HepG2 (cell line): ENCODE measurements around the gene METTL26. TPM values are rescaled to one million over a fixed set of nuclear protein-coding genes. Genes with fewer than 3 reads are reported as not detected.

Experiments used
- CBX1 ChIP-seq: IDR thresholded peaks from one replicate; pipeline ENCODE4 v1.6.1; 2016; ENCODE audit warnings: antibody characterized with exemption, low read depth
- CCDC6 ChIP-seq: sonication (generic); formaldehyde crosslinking; IDR thresholded peaks from 2 replicates; pipeline ENCODE4 v1.8.1; 2022; ENCODE audit warnings: mild to moderate bottlenecking, missing genetic modification reagents, moderate library complexity
- CHD2 ChIP-seq: IDR thresholded peaks from 2 replicates; pipeline ENCODE4 v1.6.1; 2011; ENCODE audit warnings: low read depth, low read length, improper control_type of control experiment
- EP300 ChIP-seq, 3 experiments: sonication (generic) in 1 of 3; formaldehyde crosslinking in 1 of 3; IDR thresholded peaks; 2 replicates each; pipeline versions ENCODE4 v1.5.1 to v1.6.1; 2011 to 2020; ENCODE audit warnings: low read depth in 2 of 3, low read length in 2 of 3, borderline replicate concordance in 1 of 3, improper control_type of control experiment in 1 of 3, mild to moderate bottlenecking in 1 of 3, missing genetic modification reagents in 1 of 3, moderate library complexity in 1 of 3
- FIP1L1 ChIP-seq: fragments of 200-400 bp; formaldehyde crosslinking; IDR thresholded peaks from 2 replicates; pipeline ENCODE4 v1.6.1; 2018; ENCODE audit warnings: low read depth, mild to moderate bottlenecking, low read length, moderate library complexity, borderline replicate concordance; ENCODE audit not compliant: insufficient read depth
- FOXK2 ChIP-seq: fragments of 450-650 bp; IDR thresholded peaks from 2 replicates; pipeline ENCODE4 v1.6.1; 2016
- KAT8 ChIP-seq: IDR thresholded peaks from 2 replicates; pipeline ENCODE4 v1.6.1; 2016; ENCODE audit warnings: missing genetic modification reagents, missing compliant biosample characterization
- KMT2B ChIP-seq: IDR thresholded peaks from 2 replicates; pipeline ENCODE4 v1.6.1; 2016; ENCODE audit warnings: missing genetic modification reagents, missing compliant biosample characterization
- NR2C2 ChIP-seq: sonication (generic); formaldehyde crosslinking; IDR thresholded peaks from 2 replicates; pipeline ENCODE4 v1.4.0; 2020; ENCODE audit warnings: missing genetic modification reagents, mild to moderate bottlenecking, moderate library complexity, borderline replicate concordance
- PCBP1 ChIP-seq: fragments of 200-400 bp; formaldehyde crosslinking; IDR thresholded peaks from 2 replicates; pipeline ENCODE4 v1.6.1; 2017; ENCODE audit warnings: mild to moderate bottlenecking, low read depth, low read length, borderline replicate concordance
- PHB2 ChIP-seq: fragments of 450-650 bp; IDR thresholded peaks from 2 replicates; pipeline ENCODE4 v1.6.1; 2018; ENCODE audit not compliant: partially characterized antibody
- RFX5 ChIP-seq: IDR thresholded peaks from 2 replicates; pipeline ENCODE4 v1.6.1; 2011; ENCODE audit warnings: low read depth, low read length, improper control_type of control experiment
- RFXANK ChIP-seq: IDR thresholded peaks from 2 replicates; pipeline ENCODE4 v1.6.1; 2016
- TBX2 ChIP-seq: sonication (generic); formaldehyde crosslinking; IDR thresholded peaks from 2 replicates; pipeline ENCODE4 v1.5.0; 2020; ENCODE audit warnings: missing genetic modification reagents, mild to moderate bottlenecking, borderline replicate concordance
- ZFP37 ChIP-seq: sonication (generic); formaldehyde crosslinking; IDR thresholded peaks from 2 replicates; pipeline ENCODE4 v1.4.0; 2020; ENCODE audit warnings: missing genetic modification reagents, borderline replicate concordance
- ZFP62 ChIP-seq: sonication (generic); formaldehyde crosslinking; IDR thresholded peaks from 2 replicates; pipeline ENCODE4 v1.4.0; 2020; ENCODE audit warnings: missing genetic modification reagents
- ZNF101 ChIP-seq: sonication (generic); formaldehyde crosslinking; IDR thresholded peaks from 2 replicates; pipeline ENCODE4 v1.4.0; 2020; ENCODE audit warnings: mild to moderate bottlenecking, low read depth, missing genetic modification reagents, borderline replicate concordance
- ZNF468 ChIP-seq: sonication (generic); formaldehyde crosslinking; IDR thresholded peaks from 2 replicates; pipeline ENCODE4 v1.8.0; 2022; ENCODE audit warnings: mild to moderate bottlenecking, moderate library complexity, missing genetic modification reagents
- ZNF547 ChIP-seq: sonication (generic); formaldehyde crosslinking; IDR thresholded peaks from 2 replicates; pipeline ENCODE4 v1.5.1; 2020; ENCODE audit warnings: mild to moderate bottlenecking, missing genetic modification reagents
- ZNF629 ChIP-seq: sonication (generic); formaldehyde crosslinking; conservative IDR thresholded peaks from 2 replicates; pipeline ENCODE4 v1.5.0; 2020; ENCODE audit warnings: missing genetic modification reagents
- ZNF678 ChIP-seq: sonication (generic); formaldehyde crosslinking; IDR thresholded peaks from 2 replicates; pipeline ENCODE4 v1.4.0; 2020; ENCODE audit warnings: mild to moderate bottlenecking, missing genetic modification reagents
- ZNF747 ChIP-seq: sonication (generic); formaldehyde crosslinking; IDR thresholded peaks from 2 replicates; pipeline ENCODE4 v1.8.1; 2023; ENCODE audit warnings: missing genetic modification reagents, mild to moderate bottlenecking, borderline replicate concordance
- ZNF878 ChIP-seq: sonication (generic); formaldehyde crosslinking; IDR thresholded peaks from 2 replicates; pipeline ENCODE4 v1.8.1; 2023; ENCODE audit warnings: mild to moderate bottlenecking, missing genetic modification reagents, moderate library complexity
- polyA plus RNA-seq, 8 experiments: library from polyadenylated mRNA; depleted of rRNA in 3 of 8; stranded (reverse) in 7 of 8; unstranded in 1 of 8; fragments of >200 nt; fragmentation: Illumina TruSeq in 4 of 8; extraction: Trizol in 4 of 8; gene quantifications; 2 replicates each; pipeline versions ENCODE4 v1.2.1 to v1.2.3, GENCODE V29; 2011 to 2016; ENCODE audit warnings: low read depth in 4 of 8, missing spikeins in 1 of 8, mixed read lengths in 1 of 8; ENCODE audit not compliant: insufficient read depth in 1 of 8
- total RNA-seq, 5 experiments: library from RNA; depleted of rRNA; stranded (reverse); fragments of >200 nt; fragmentation: Illumina TruSeq; extraction: Trizol; gene quantifications; 2 replicates each; pipeline ENCODE4 v1.2.3, GENCODE V29; 2016; ENCODE audit warnings: low read depth in 1 of 5
- TF ChIP-seq, protein P1 (sequence below), 2 experiments: fragments of 450-650 bp in 1 of 2; sonication (generic) in 1 of 2; formaldehyde crosslinking; IDR thresholded peaks; 2 replicates each; pipeline versions ENCODE4 v1.5.0 to v1.8.0; 2020 to 2022; ENCODE audit warnings: mild to moderate bottlenecking in 1 of 2, missing genetic modification reagents in 1 of 2
- TF ChIP-seq, protein P2 (sequence below): sonication (generic); formaldehyde crosslinking; IDR thresholded peaks from 2 replicates; pipeline ENCODE4 v1.5.1; 2020; ENCODE audit warnings: missing genetic modification reagents, mild to moderate bottlenecking, borderline replicate concordance
- TF ChIP-seq, protein P3 (sequence below): sonication (generic); formaldehyde crosslinking; IDR thresholded peaks from 2 replicates; pipeline ENCODE4 v1.4.0; 2020; ENCODE audit warnings: mild to moderate bottlenecking, low read depth, missing genetic modification reagents

Gene METTL26
- total and polyA plus RNA-seq, 2 of the 13 experiments (the other 11 are each of a cell fraction or from before 2014, with no cell fraction given): 65.5 to 70.1 TPM

DNA sequence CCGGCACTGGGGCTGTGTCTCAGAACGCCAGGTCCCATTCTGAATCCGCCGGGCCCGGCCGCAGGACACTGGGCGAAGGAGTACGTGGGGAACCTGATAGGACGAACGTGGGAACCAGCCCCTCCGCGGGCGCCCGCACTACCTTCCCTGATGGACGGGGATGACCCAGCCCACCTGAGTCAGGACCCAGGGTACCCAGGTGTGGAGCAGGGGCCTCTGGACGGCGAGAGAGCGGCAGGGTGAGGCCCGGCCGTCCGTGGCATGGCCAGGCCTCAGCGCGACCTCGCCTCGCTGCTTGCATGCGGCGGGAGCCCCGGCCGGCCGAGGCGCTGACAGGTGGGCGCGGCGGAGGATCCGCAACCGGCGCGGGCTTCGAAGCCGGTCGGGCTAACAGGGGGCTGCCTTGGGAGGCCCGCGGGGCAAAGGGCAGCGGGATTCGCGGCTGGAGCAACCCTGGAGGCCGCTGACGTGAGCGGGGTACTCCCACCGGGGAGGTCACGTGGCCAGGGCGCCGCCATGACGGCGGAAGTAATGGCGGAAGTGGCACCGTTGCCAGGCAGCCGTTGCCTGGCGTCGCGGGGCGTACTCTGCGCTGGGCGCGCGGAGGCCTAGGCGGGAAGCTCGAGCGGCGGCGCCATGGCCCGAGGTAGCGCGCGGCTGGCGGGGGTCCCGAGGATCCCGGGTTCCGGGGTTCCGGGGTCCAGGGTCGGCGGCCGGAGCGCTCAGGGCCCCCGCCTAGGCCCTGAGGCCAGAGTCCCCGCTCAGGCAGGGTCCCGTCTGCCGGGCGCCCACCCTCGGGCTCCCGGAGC lies 12.9 kb upstream of the METTL26 start, which contains the start of gene WDR90 (continued):
- TF ChIP-seq, protein P1, sequence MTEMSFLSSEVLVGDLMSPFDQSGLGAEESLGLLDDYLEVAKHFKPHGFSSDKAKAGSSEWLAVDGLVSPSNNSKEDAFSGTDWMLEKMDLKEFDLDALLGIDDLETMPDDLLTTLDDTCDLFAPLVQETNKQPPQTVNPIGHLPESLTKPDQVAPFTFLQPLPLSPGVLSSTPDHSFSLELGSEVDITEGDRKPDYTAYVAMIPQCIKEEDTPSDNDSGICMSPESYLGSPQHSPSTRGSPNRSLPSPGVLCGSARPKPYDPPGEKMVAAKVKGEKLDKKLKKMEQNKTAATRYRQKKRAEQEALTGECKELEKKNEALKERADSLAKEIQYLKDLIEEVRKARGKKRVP (CRISPR knock-in tag; IDR thresholded peaks at IDR 0.05): peak in 1 of 2 experiments; percentile 84; a peak in 2 of 4 replicates
- TF ChIP-seq, protein P2, sequence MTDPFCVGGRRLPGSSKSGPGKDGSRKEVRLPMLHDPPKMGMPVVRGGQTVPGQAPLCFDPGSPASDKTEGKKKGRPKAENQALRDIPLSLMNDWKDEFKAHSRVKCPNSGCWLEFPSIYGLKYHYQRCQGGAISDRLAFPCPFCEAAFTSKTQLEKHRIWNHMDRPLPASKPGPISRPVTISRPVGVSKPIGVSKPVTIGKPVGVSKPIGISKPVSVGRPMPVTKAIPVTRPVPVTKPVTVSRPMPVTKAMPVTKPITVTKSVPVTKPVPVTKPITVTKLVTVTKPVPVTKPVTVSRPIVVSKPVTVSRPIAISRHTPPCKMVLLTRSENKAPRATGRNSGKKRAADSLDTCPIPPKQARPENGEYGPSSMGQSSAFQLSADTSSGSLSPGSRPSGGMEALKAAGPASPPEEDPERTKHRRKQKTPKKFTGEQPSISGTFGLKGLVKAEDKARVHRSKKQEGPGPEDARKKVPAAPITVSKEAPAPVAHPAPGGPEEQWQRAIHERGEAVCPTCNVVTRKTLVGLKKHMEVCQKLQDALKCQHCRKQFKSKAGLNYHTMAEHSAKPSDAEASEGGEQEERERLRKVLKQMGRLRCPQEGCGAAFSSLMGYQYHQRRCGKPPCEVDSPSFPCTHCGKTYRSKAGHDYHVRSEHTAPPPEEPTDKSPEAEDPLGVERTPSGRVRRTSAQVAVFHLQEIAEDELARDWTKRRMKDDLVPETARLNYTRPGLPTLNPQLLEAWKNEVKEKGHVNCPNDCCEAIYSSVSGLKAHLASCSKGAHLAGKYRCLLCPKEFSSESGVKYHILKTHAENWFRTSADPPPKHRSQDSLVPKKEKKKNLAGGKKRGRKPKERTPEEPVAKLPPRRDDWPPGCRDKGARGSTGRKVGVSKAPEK (CRISPR knock-in tag): no peak
- no peak for TF ChIP-seq FOXK2
- TF ChIP-seq KAT8 (CRISPR knock-in tag): peak; percentile 91
- 0 out of 2 replicates have a peak, but pooled peaks have one; percentile 19 for TF ChIP-seq ZNF468 (CRISPR knock-in tag)
- TF ChIP-seq ZNF547 (CRISPR knock-in tag): peak; percentile 85
- peak; percentile 93; the same call in 1 of the 2 replicates for TF ChIP-seq ZNF747 (CRISPR knock-in tag)
- TF ChIP-seq FIP1L1: peak; percentile 84; the same call in 1 of the 2 replicates
- 0 out of 4 replicates have a peak, but pooled peaks of 1 of the 2 experiments have one; percentile 42 for TF ChIP-seq EP300 (IDR thresholded peaks at IDR 0.05; ENCODE audit: low read depth in 2 of 2, low read length in 2 of 2)
- peak; percentile 27; the same call in 1 of the 2 replicates for TF ChIP-seq EP300 (CRISPR knock-in tag; IDR thresholded peaks at IDR 0.05; ENCODE audit: borderline replicate concordance)
- no peak for TF ChIP-seq PHB2
- TF ChIP-seq NR2C2: peak; percentile 86
- peak; percentile 90; the same call in 1 of the 2 replicates for TF ChIP-seq CCDC6 (CRISPR knock-in tag)
- TF ChIP-seq ZNF678 (CRISPR knock-in tag): peak; percentile 49; the same call in 1 of the 2 replicates
- no peak for TF ChIP-seq PCBP1
- TF ChIP-seq ZFP37 (CRISPR knock-in tag): no peak
- TF ChIP-seq, protein P3, sequence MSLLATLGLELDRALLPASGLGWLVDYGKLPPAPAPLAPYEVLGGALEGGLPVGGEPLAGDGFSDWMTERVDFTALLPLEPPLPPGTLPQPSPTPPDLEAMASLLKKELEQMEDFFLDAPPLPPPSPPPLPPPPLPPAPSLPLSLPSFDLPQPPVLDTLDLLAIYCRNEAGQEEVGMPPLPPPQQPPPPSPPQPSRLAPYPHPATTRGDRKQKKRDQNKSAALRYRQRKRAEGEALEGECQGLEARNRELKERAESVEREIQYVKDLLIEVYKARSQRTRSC (CRISPR knock-in tag): no peak
- TF ChIP-seq CHD2: peak; percentile 69
- no peak for TF ChIP-seq ZFP62
- no peak; the same call in 1 of the 2 replicates for TF ChIP-seq ZNF878 (CRISPR knock-in tag)
- peak; percentile 83 for TF ChIP-seq TBX2
- peak; percentile 55; the same call in 1 of the 2 replicates for TF ChIP-seq KMT2B (CRISPR knock-in tag)
- peak; percentile 53; the same call in 1 of the 2 replicates for TF ChIP-seq RFX5
- no peak for TF ChIP-seq RFXANK (CRISPR knock-in tag)
- no peak for TF ChIP-seq ZNF101 (CRISPR knock-in tag)
- peak; percentile 44; the same call in 1 of the 2 replicates for TF ChIP-seq ZNF629 (CRISPR knock-in tag)
- peak; percentile 80 for TF ChIP-seq CBX1
